Measurements from ENCODE around the gene ABCC4.

The ABCC4 gene

GRCh38 chr13:95317039-95317989 lies 16.1 kb upstream of the ABCC4 start:
- no peak overlapping the region for H3K4me3 ChIP-seq (ENCODE audit: low read depth, low read length)

GRCh38 chr13:95315752-95316151 lies 14.5 kb upstream of the ABCC4 start:
- TF ChIP-seq CTCF (IDR thresholded peaks at IDR 0.05; ENCODE audit: low read depth, low read length), result no peak
- no peak overlapping the region for H3K4me3 ChIP-seq (ENCODE audit: low read depth, low read length)

More at GRCh38 chr13:95317039-95317989, 16.1 kb upstream of the ABCC4 start:
- no peak for TF ChIP-seq CTCF (IDR thresholded peaks at IDR 0.05; ENCODE audit: low read depth, low read length)

GRCh38 chr13:95307507-95307906 lies 6.3 kb upstream of the ABCC4 start:
- TF ChIP-seq CTCF (IDR thresholded peaks at IDR 0.05; ENCODE audit: low read depth, low read length), result no peak
- no peak overlapping the region for H3K4me3 ChIP-seq (ENCODE audit: low read depth, low read length)

GRCh38 chr13:95304453-95304852 lies 3.2 kb upstream of the ABCC4 start:
- TF ChIP-seq CTCF (IDR thresholded peaks at IDR 0.05; ENCODE audit: low read depth, low read length), result no peak
- no peak overlapping the region for H3K4me3 ChIP-seq (ENCODE audit: low read depth, low read length)

GRCh38 chr13:95301968-95302393 lies 730 bp upstream of the ABCC4 start:
- no peak for TF ChIP-seq CTCF (IDR thresholded peaks at IDR 0.05; ENCODE audit: low read depth, low read length)
- peak overlapping the region; percentile 87 for H3K4me3 ChIP-seq (ENCODE audit: low read depth, low read length)

- H3K4me3 ChIP-seq (ENCODE audit: low read depth, low read length), result peak overlapping the region; percentile 87
- TF ChIP-seq CTCF (IDR thresholded peaks at IDR 0.05; ENCODE audit: low read depth, low read length), result no peak; the same call in 1 of the 2 replicates
Observed at GRCh38 chr13:95300625-95301182, 547 bp downstream of the ABCC4 start.
